Measurements from ENCODE around the gene STXBP5. TPM values are rescaled to one million over a fixed set of nuclear protein-coding genes. Genes with fewer than 3 reads are reported as not detected.

The STXBP5 gene
- total RNA-seq, 2 experiments from 2014 or later: 21.0 to 22.5 TPM

GRCh38 chr6:147159536-147160374 lies 44.5 kb upstream of the STXBP5 start:
- Histone ChIP-seq H3K4me3 (ENCODE audit: low read length) (no peak overlapping the region), H3K27me3 (ENCODE audit: control insufficient read depth in 1 of 2, insufficient read depth in 2 of 2, low read length in 2 of 2) (no peaks in the 10 kb centered on the region), H3K4me1 (ENCODE audit: insufficient read depth, low read length) (no peaks in the 10 kb centered on the region), H3K36me3 (ENCODE audit: insufficient read depth, low read length) (no peaks in the 10 kb centered on the region), H3K9me3 (ENCODE audit: control insufficient read depth in 1 of 2, insufficient read depth in 1 of 2, low read length in 2 of 2) (no peaks in the 10 kb centered on the region), H3K27ac (ENCODE audit: low read depth in 1 of 2, low read length in 2 of 2) (no peak overlapping the region)
- intact Hi-C loops (cut with DNase I, micrococcal nuclease): no loop called here
- TF ChIP-seq CTCF (IDR thresholded peaks at IDR 0.05): no peak
- POLR2A ChIA-PET: no interaction called here
- Mint-ChIP-seq H3K36me3 (ENCODE audit: low read depth) (no peaks in the 10 kb centered on the region), H3K4me1 (ENCODE audit: low read depth) (no peaks in the 10 kb centered on the region), H3K27ac (no peak overlapping the region), H3K9me3 (no peaks in the 10 kb centered on the region), H3K4me3 (no peak overlapping the region), H3K27me3 (no peaks in the 10 kb centered on the region)
- CTCF ChIA-PET: no interaction called here
- DNase-seq: no peak
- ATAC-seq (ENCODE audit: poor library complexity): no peak

- Mint-ChIP-seq H3K4me3 (no peak overlapping the region), H3K9me3 (no peaks in the 10 kb centered on the region), H3K27ac (no peak overlapping the region), H3K4me1 (ENCODE audit: low read depth) (no peaks in the 10 kb centered on the region), H3K27me3 (no peaks in the 10 kb centered on the region), H3K36me3 (ENCODE audit: low read depth) (no peaks in the 10 kb centered on the region)
- no peak overlapping the region for H3K4me3 ChIP-seq (ENCODE audit: low read length)
- CTCF ChIA-PET: no interaction called here
- no peaks in the 10 kb centered on the region for H3K27me3 ChIP-seq (ENCODE audit: control insufficient read depth in 1 of 2, insufficient read depth in 2 of 2, low read length in 2 of 2)
- no peak for ATAC-seq (ENCODE audit: poor library complexity)
- POLR2A ChIA-PET: no interaction called here
- no peak for TF ChIP-seq CTCF (IDR thresholded peaks at IDR 0.05)
- no peaks in the 10 kb centered on the region for H3K4me1 ChIP-seq (ENCODE audit: insufficient read depth, low read length)
- H3K36me3 ChIP-seq (ENCODE audit: insufficient read depth, low read length): no peaks in the 10 kb centered on the region
- no peaks in the 10 kb centered on the region for H3K9me3 ChIP-seq (ENCODE audit: control insufficient read depth in 1 of 2, insufficient read depth in 1 of 2, low read length in 2 of 2)
- no peak overlapping the region for H3K27ac ChIP-seq (ENCODE audit: low read depth in 1 of 2, low read length in 2 of 2)
- DNase-seq: no peak
- intact Hi-C loops (cut with DNase I, micrococcal nuclease): no loop called here
These were observed 43.6 kb upstream of the STXBP5 start for GRCh38 chr6:147160593-147160992.

- POLR2A ChIA-PET: no interaction called here
- CTCF ChIA-PET: no interaction called here
These were observed 42.8 kb upstream of the STXBP5 start for GRCh38 chr6:147161253-147161973.

More at GRCh38 chr6:147161253-147161973, 42.8 kb upstream of the STXBP5 start:
- no peak overlapping the region for H3K4me3 Mint-ChIP-seq
- H3K9me3 Mint-ChIP-seq: no peaks in the 10 kb centered on the region
- DNase-seq: no peak
- Histone ChIP-seq H3K27ac (ENCODE audit: low read depth in 1 of 2, low read length in 2 of 2) (no peak overlapping the region), H3K27me3 (ENCODE audit: control insufficient read depth in 1 of 2, insufficient read depth in 2 of 2, low read length in 2 of 2) (no peaks in the 10 kb centered on the region), H3K4me3 (ENCODE audit: low read length) (no peak overlapping the region), H3K36me3 (ENCODE audit: insufficient read depth, low read length) (no peaks in the 10 kb centered on the region), H3K4me1 (ENCODE audit: insufficient read depth, low read length) (no peaks in the 10 kb centered on the region), H3K9me3 (ENCODE audit: control insufficient read depth in 1 of 2, insufficient read depth in 1 of 2, low read length in 2 of 2) (no peaks in the 10 kb centered on the region)
- H3K36me3 Mint-ChIP-seq (ENCODE audit: low read depth): no peaks in the 10 kb centered on the region
- H3K4me1 Mint-ChIP-seq (ENCODE audit: low read depth): no peaks in the 10 kb centered on the region
- no peak for ATAC-seq (ENCODE audit: poor library complexity)
- no peak for TF ChIP-seq CTCF (IDR thresholded peaks at IDR 0.05)
- no peaks in the 10 kb centered on the region for H3K27me3 Mint-ChIP-seq
- no peak overlapping the region for H3K27ac Mint-ChIP-seq
- intact Hi-C loops (cut with DNase I, micrococcal nuclease): no loop called here
